A673 (cell line): ENCODE data around the gene XYLT2. TPM values are rescaled to one million over a fixed set of nuclear protein-coding genes. Genes with fewer than 3 reads are reported as not detected.
"Not testable (repeated sequence)": the region's sequence is repeated elsewhere in the genome, so short reads cannot be mapped to it uniquely, and the experiment has no call there.

Source experiments
- BruUV-seq: library from RNA; stranded (reverse); fragments of 400-500 nt; replicated peaks from 2 replicates; lab custom pipeline; 2021; lab: Mats Ljungman, UMichigan
- CTCF ChIA-PET: fragments of 300-600 bp; sonication (Branson Sonifier 250); formaldehyde crosslinking; loops from one replicate; lab custom pipeline; 2022; ENCODE audit warnings: antibody characterized with exemption; lab: Charles Lee
- POLR2A ChIA-PET: fragments of 300-600 bp; sonication (Branson Sonifier 250); formaldehyde crosslinking; loops from one replicate; lab custom pipeline; 2022; ENCODE audit warnings: antibody characterized with exemption; ENCODE audit not compliant: low non-redundant PET; lab: Charles Lee
- DNase-seq: peaks from one replicate; pipeline ENCODE4 v3.0.0-alpha.2; 2015; ENCODE audit warnings: low spot score
- H3K27ac ChIP-seq: fragments of 200-600 bp; sonication (generic); 2 replicates; pipeline ENCODE4 v1.5.1; 2016; ENCODE audit warnings: mixed run types, low read depth, mild to moderate bottlenecking, mixed read lengths, antibody characterized with exemption, low read length; ENCODE audit not compliant: poor library complexity, severe bottlenecking
- H3K27me3 ChIP-seq: fragments of 200-600 bp; sonication (generic); replicated peaks from 2 replicates; pipeline ENCODE4 v1.6.1; 2017; ENCODE audit warnings: mixed run types, low read depth, mild to moderate bottlenecking, mixed read lengths, antibody characterized with exemption, low read length; ENCODE audit not compliant: insufficient read depth, poor library complexity
- H3K36me3 ChIP-seq: fragments of 200-600 bp; sonication (generic); 2 replicates; pipeline ENCODE4 v1.6.1; 2016; ENCODE audit warnings: mixed run types, mild to moderate bottlenecking, mixed read lengths, antibody characterized with exemption, low read length; ENCODE audit not compliant: insufficient read depth, poor library complexity, severe bottlenecking
- H3K4me1 ChIP-seq: fragments of 200-600 bp; sonication (generic); 2 replicates; pipeline ENCODE4 v1.6.1; 2017; ENCODE audit warnings: mixed run types, mild to moderate bottlenecking, mixed read lengths, antibody characterized with exemption, low read length; ENCODE audit not compliant: insufficient read depth, poor library complexity, severe bottlenecking
- H3K4me3 ChIP-seq: fragments of 200-600 bp; sonication (generic); 2 replicates; pipeline ENCODE4 v1.5.1; 2016; ENCODE audit warnings: low read depth, mixed run types, mild to moderate bottlenecking, mixed read lengths, low read length; ENCODE audit not compliant: poor library complexity, severe bottlenecking
- H3K9me3 ChIP-seq: fragments of 200-600 bp; sonication (generic); 2 replicates; pipeline ENCODE4 v1.6.1; 2016; ENCODE audit warnings: mixed run types, low read depth, mild to moderate bottlenecking, mixed read lengths, antibody characterized with exemption, low read length; ENCODE audit not compliant: poor library complexity, severe bottlenecking
- EZH2 ChIP-seq: fragments of 200-600 bp; sonication (generic); IDR thresholded peaks from 2 replicates; pipeline ENCODE4 v1.6.1; 2017; ENCODE audit warnings: borderline replicate concordance, low read depth, mild to moderate bottlenecking, mixed read lengths, antibody characterized with exemption, low read length; ENCODE audit not compliant: poor library complexity, severe bottlenecking
- intact Hi-C: fragments of 100-400 bp; cut with micrococcal nuclease; formaldehyde crosslinking; loops from one replicate; pipeline ENCODE4 v1.10.0; 2022; ENCODE audit not compliant: unreplicated experiment
- total RNA-seq: library from RNA; stranded (reverse); gene quantifications from 2 replicates; pipeline ENCODE4 v1.2.3, GENCODE V29; 2021
- TF ChIP-seq, protein P1 (sequence below): fragments of 300-800, 200-600 bp; sonication (generic); conservative IDR thresholded peaks from 2 replicates; pipeline ENCODE4 v1.5.1; 2017; ENCODE audit warnings: low read depth, mild to moderate bottlenecking, antibody characterized with exemption, low read length, moderate library complexity, mixed read lengths

The XYLT2 gene
- total RNA-seq, 1 experiment from 2014 or later: 15.8 TPM

DNA sequence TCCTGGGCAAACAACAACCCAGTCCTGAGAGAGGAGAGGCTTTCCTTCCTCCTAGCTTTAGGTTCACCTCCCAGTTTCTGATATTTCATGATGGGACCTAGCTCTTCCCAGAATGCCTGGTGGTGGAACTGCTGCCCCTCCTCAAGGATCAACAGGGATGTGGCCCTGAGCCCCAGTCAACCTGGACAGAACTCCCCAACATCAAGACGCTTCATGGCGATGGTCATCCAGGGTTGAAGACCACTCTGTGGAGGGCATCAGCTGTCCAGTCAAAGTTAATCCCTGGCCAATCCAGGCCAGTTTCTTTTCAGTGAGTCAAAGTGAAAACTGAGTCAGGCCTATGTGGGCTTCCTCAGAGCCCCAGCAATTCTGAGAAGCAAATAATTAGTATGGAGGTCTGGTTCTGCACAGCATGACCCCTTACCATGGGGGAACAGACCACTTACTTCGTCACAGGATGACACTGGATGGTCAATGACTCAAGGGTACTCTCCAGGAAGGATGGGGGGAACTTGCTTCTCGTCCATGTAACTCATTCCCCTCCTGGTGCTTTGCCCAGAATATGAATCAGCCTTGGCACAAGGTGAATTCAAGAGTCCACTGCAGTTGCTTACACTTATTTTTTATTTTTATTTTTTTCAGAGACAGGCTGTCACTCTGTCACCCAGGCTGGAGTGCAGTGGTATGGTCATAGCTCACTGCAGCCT is 14.7 kb upstream of the XYLT2 start:
- no peak overlapping the region for H3K27ac ChIP-seq
- H3K27me3 ChIP-seq: no peaks in the 10 kb centered on the region
- H3K36me3 ChIP-seq: no peaks in the 10 kb centered on the region
- peaks cover 8% of the 10 kb centered on the region for H3K4me1 ChIP-seq
- no peak overlapping the region for H3K4me3 ChIP-seq
- POLR2A ChIA-PET: no interaction called here
- BruUV-seq: no TSS peak
- H3K9me3 ChIP-seq: no peaks in the 10 kb centered on the region
- DNase-seq: no peak
- TF ChIP-seq, protein P1, sequence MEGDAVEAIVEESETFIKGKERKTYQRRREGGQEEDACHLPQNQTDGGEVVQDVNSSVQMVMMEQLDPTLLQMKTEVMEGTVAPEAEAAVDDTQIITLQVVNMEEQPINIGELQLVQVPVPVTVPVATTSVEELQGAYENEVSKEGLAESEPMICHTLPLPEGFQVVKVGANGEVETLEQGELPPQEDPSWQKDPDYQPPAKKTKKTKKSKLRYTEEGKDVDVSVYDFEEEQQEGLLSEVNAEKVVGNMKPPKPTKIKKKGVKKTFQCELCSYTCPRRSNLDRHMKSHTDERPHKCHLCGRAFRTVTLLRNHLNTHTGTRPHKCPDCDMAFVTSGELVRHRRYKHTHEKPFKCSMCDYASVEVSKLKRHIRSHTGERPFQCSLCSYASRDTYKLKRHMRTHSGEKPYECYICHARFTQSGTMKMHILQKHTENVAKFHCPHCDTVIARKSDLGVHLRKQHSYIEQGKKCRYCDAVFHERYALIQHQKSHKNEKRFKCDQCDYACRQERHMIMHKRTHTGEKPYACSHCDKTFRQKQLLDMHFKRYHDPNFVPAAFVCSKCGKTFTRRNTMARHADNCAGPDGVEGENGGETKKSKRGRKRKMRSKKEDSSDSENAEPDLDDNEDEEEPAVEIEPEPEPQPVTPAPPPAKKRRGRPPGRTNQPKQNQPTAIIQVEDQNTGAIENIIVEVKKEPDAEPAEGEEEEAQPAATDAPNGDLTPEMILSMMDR: no peak
- no peak for TF ChIP-seq EZH2
- intact Hi-C loops: no loop called here
- CTCF ChIA-PET: no interaction called here

DNA sequence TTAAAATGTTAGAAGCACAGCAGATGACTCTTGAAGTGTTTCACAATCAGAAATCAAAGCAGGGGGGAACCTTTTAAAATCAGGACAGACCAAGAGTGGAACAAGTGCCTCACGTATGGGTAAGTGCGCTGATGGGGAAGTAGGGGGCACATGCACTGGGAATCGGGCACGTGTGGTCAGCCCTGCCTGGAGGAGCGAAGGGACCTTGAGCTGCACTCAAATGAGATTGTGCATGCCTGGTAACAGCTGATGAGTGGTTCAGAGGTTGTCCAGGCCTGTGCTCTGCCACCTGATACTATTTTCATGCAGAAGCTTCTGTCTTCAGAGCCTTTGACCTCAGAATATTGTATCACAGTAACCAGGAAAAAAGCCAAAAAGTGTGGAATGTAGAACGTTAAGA is 13.7 kb upstream of the XYLT2 start:
- TF ChIP-seq, protein P1: no peak
- no peak for TF ChIP-seq EZH2
- ChIA-PET CTCF (no interaction called here), POLR2A (no interaction called here)
- no TSS peak for BruUV-seq
- H3K27me3 ChIP-seq: no peaks in the 10 kb centered on the region
- no peak for DNase-seq
- H3K9me3 ChIP-seq: no peaks in the 10 kb centered on the region
- H3K27ac ChIP-seq: no peak overlapping the region
- H3K36me3 ChIP-seq: no peaks in the 10 kb centered on the region
- H3K4me3 ChIP-seq: no peak overlapping the region
- H3K4me1 ChIP-seq: peaks cover 8% of the 10 kb centered on the region
- intact Hi-C loops: no loop called here

DNA sequence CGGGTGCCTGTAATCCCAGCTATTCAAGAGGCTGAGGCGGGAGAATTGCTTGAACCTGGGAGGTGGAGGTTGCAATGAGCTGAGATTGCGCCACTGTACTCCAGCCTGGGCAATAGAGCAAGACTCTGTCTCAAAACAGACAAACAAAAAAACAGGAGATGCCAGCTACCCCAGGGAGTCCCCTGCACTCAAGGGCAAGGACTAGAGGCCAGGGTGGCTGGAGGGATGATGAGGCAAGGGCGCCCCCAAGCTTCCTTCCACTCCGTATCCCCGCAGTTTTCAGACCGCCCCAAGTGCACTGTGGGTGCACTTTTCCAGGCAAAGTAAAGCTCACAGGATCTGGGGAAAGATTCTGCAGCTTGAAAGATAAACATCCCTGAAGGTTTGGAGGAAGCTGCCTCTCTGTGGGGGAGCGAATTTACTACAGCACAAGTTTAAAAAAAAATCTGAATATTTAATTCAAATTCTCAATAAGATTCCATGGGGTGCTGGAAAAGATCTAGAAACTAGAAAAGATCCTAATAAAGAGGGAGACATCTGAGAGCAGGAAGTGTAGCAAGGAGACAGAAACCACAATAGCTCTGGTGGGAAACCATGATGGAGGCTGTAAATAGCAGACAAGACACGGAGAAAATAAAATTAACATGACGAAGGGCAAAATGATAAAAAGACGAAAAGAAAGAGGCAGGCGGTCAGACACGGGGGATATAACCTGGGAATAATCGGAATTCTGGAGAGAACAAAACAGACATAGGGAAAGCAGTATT is 12.5 kb upstream of the XYLT2 start:
- BruUV-seq, H3K27ac ChIP-seq, DNase-seq, POLR2A ChIA-PET, intact Hi-C loops, H3K27me3 ChIP-seq, H3K4me1 ChIP-seq, H3K36me3 ChIP-seq, H3K9me3 ChIP-seq, H3K4me3 ChIP-seq: not testable (repeated sequence)
- TF ChIP-seq, protein P1: peak; percentile 31; the same call in 1 of the 2 replicates
- CTCF ChIA-PET: interaction anchor here (1.2 kb wide), 2 partner anchors 17 to 133 kb away, joined by 3 to 4 read pairs; no protein-coding TSS in a partner anchor
